Dedifferentiated amniotic fluid mesenchymal stem cell (primary cell): ENCODE results near the gene IFI27.

Experiments used
- DNase-seq: peaks from one replicate; pipeline ENCODE4 v3.0.0-alpha.2; 2016; ENCODE audit errors: extremely low spot score

The IFI27 gene

GRCh38 chr14:94102768-94103482 is 7.6 kb upstream of the IFI27 start:
- no peak for DNase-seq

DNA sequence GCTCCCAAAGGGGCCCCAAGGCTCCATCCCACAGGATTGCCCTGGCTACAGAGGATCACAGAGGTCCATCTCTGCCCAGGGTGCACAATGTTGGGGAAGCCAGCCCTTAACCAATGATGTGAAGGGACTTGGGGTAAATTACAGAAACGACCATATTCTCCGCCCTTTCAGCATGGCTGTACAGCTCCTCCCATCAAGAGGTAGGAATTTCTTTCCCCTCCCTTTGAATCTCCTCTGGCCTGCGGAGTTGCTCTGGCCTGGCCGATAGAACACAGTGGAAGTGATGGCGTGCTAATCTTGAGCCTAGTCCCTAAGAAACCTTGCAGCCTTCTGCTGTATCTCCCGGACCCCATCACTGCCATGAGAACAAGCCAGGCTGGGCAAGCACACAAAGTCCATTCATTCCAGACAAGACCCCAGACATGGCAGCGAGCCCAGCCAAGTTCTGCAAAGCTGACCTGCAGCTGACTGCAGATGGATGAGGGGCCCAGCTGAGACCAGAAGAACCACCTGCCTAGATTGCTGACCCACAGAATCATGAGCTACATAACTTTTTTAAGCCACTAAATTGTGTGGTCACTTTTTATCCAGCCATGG is 6.9 kb upstream of the IFI27 start:
- DNase-seq = no peak

GRCh38 chr14:94104731-94105130 is 5.8 kb upstream of the IFI27 start:
- DNase-seq = no peak

GRCh38 chr14:94109915-94110250 is 653 bp upstream of the IFI27 start:
- no peak for DNase-seq

DNA sequence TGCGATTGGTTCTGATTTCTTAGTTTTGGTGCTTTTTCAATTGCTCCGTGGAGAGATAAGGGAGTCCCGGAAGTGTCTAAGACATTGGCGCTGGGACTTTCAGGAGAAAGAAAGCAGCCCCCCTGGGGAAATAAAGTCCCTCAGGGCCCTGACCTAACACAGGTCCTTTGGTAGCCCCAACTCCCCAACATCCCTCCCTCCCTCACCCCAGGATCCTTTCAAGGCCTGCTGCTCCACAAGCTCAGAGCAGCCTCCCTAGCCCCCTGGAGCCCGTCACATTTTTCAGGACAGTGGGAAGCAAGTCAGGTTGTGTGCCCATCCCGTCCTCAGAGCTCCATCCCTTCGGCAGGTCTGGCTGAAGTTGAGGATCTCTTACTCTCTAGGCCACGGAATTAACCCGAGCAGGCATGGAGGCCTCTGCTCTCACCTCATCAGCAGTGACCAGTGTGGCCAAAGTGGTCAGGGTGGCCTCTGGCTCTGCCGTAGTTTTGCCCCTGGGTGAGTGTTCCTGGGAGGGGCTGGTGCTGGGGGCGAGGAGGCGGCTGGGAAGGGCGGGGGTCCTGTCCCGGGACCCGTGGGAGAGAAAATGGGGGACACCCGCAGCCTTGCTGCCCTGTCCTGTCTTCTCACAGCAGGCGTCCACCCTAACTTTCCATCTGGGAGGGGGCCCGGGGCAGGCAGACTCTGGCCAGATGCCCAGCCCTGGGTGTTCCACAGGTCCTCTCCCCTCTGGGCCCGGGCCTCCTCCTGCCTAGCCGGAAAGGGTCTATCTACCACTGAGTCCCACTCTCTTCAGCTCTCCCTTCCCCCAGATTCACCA is 950 bp downstream of the IFI27 start:
- no peak for DNase-seq

GRCh38 chr14:94112513-94113063 is 2.1 kb downstream of the IFI27 start:
- DNase-seq = no peak

- DNase-seq = no peak
These were observed 2.5 kb downstream of the IFI27 start for GRCh38 chr14:94113073-94113472.

DNA sequence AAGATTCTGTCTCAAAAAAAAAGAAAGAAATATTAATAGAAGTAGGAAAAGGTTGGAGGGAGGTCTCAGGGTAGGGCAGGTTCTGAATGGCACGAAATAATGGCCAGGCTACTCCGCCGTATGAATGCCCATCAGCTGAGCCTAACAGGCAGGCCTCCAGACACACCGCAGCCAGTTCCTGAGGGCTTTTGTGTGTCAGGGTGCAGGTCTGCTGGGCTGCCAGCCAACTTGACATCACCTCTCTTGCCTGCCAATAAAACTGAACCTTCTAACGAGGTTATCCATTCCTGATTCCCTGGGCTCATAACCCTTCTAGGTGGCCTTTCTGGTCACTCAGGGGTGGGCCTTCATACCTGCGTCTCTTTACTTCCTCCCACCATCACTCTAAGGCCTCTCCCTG is 3.0 kb downstream of the IFI27 start:
- no peak for DNase-seq

GRCh38 chr14:94113908-94114588 is 3.5 kb downstream of the IFI27 start:
- no peak for DNase-seq

- DNase-seq = no peak
These were observed 4.1 kb downstream of the IFI27 start for GRCh38 chr14:94114589-94115057.

DNA sequence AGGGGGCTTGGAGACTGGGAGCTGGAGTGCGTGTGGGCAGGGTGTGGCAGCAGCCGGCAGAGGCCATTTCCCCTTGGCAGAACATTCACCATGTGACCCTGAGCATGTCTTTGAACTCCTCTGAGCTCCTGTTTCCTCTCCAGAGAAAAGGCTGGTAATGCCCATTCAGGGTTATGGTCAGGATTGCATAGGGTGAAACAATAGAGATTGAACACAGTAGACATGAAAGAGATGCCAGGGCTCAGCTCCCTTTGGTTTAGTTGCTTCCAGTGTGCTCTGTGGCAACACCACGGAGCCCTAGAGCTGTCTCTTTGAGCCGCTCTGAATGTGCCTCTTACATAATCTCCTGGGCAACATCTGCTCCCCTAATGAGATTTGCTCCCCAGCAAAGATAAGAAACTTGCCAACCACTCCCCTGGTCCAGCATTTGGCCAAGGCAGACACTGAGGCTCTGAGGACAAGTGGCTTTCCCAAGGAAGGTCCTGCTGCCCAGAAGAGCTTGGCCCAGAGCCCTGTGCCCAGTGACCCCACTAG is 4.6 kb downstream of the IFI27 start:
- no peak for DNase-seq

DNA sequence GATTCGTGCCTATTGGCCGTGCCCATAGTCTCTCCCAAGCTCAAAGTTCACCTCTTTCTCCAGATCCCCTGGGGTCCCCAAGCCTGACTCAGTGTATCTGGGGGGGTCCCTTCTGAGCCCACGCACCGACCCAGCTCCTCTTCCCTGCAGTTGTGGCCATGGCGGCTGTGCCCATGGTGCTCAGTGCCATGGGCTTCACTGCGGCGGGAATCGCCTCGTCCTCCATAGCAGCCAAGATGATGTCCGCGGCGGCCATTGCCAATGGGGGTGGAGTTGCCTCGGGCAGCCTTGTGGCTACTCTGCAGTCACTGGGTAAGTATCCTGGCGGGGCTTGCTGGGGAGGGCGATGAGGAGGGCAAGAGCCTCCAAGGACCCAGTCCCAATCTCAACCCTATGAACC is 5.1 kb downstream of the IFI27 start:
- no peak for DNase-seq

DNA sequence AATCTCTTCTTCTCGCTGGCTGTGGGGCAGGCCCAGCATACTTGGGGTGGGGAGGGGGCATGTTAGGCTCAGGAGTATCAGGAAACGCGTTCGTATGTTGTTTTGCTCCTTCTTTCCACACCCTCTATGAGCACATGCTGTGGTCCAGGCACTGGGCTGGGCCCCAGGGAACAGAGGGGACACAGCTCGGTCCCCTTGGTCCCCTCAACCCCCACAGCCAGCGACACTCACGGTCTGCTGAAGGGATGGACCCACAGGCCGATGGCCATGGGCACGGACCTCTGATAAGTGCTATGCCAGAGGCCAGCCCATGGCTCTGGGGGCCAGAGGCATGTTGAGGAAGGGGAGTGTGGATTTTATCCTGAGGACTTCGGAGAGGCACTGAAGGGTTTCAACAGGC is 6.2 kb downstream of the IFI27 start:
- no peak for DNase-seq

DNA sequence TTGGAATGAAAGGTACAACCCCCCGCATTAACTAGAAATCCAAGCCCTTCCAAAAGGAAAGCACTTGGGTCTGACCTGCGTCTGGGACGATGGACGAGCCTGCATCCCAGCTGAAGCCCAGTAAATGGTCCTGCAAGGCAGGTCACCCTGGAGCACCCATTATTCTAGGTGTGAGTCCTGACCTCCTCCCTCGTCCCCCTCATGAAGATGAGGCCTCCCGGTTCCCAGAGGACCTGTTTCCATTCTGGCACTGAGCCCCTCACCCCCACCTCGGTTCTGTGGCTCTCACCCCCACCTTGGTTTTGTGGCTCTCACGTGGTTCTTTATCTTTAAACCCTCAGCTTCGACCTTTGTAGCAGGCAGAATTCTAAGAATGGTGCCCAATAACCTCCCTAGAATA is 7.3 kb downstream of the IFI27 start:
- DNase-seq = no peak

GRCh38 chr14:94119071-94119470 is 8.5 kb downstream of the IFI27 start:
- DNase-seq = no peak

DNA sequence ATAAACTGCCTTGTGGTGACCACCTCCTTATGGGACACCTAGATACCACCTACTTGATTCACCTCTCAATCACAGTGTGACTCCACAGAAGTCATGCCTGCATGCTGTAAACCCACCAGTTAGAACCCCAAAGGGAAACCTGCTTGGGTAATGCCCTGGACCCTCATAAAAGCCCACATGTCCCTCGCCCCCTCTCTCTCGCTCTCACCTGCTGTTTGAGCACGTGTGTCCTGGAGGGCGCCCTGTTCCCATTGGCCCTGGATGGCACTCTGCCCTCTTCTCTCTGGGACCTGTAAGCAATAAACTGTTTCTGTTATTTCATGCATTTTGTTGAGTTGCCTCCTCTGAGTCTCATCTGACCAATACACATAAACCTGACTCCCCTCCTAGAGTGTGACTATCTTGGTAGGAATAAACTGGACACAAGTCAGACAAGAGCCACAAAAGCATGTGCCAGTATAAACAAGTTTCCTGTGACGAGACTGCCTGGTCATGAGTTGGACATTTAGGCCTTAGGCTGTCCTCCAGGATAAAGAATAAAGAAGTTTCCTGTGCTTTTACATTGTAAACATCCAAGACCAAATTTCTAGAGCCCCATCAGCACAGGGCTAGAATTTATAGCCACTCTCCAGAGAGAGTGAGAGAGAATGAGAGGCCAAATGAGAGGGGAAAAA is 10.3 kb downstream of the IFI27 start:
- DNase-seq = no peak

DNA sequence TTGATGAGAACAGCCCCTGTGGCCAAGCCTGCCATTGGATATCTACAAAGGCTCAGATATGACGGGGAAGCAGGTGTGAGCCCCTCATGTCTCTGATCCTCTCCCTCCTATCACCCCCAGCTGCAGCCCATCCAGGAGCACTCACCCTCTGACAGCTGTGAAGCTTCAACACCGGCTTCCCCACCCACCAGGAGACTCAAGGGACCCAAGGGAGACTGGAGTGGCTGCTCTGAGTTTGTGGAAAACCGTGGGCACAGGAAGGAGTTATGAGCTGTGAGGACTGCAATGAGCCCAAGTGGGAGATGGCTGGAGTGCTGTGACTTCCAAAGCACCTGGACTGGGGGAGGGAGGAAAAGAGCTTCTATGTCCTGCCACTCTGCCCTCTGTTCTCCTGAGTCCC is 10.9 kb downstream of the IFI27 start:
- no peak for DNase-seq

DNA sequence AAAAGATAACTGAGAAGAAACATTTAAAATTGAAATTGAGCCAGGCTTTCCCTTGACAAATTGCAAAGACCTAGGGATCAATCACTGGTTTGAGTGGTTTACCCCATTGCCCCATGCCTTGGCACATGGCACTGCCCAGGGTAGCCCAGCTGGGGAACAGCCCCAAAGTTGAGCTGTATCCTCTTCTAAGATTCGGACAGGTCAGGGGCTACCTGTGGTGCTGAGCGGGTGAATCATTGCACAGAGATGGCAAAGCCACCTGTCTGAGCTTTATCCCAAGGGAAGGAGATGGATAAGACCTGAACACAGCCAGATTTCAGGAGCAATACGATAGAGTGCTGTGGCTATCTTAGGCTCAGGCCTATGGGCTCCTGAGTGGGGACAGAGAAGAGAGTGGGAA is 11.9 kb downstream of the IFI27 start:
- no peak for DNase-seq

GRCh38 chr14:94123296-94123695 is 12.8 kb downstream of the IFI27 start:
- no peak for DNase-seq

- no peak for DNase-seq
These were observed 13.3 kb downstream of the IFI27 start for GRCh38 chr14:94123868-94124267.
